HCT116 (cell line): Measurements from ENCODE around the gene P2RX5. TPM values are rescaled to one million over a fixed set of nuclear protein-coding genes. Genes with fewer than 3 reads are reported as not detected.

ENCODE experiments used
- ATAC-seq: fragments of 200-7000 bp; cut with Tn5 transposase; 2 replicates; pipeline ENCODE4 v1.9.1; 2020; ENCODE audit warnings: mild to moderate bottlenecking, moderate library complexity
- BruUV-seq: library from RNA; stranded (reverse); fragments of 400-500 nt; replicated peaks from 2 replicates; lab custom pipeline; 2021; lab: Mats Ljungman, UMichigan
- CTCF ChIA-PET: fragments of 300-600 bp; sonication (Branson Sonifier 250); formaldehyde crosslinking; loops from one replicate; lab custom pipeline; 2021; ENCODE audit warnings: antibody characterized with exemption; lab: Charles Lee
- POLR2A ChIA-PET: fragments of 300-600, 350-600 bp; sonication (Branson Sonifier 250); formaldehyde crosslinking; loops from one replicate; lab custom pipeline; 2021; ENCODE audit warnings: antibody characterized with exemption; lab: Charles Lee
- RAD21 ChIA-PET, 2 experiments: fragments of 300-600 bp; sonication (Branson Sonifier 250); formaldehyde crosslinking; loops; one replicate each; lab custom pipeline; 2023; ENCODE audit warnings: low total read pairs in 2 of 2; ENCODE audit not compliant: uncharacterized antibody in 2 of 2, unreplicated experiment in 2 of 2, low non-redundant PET in 1 of 2; lab: Charles Lee
- DNase-seq: peaks from one replicate; pipeline ENCODE4 v3.0.0-alpha.2; 2010; ENCODE audit warnings: low read depth, low spot score
- H2AFZ ChIP-seq: fragments of 200-600 bp; shearing (Covaris generic), sonication (generic); 2 replicates; pipeline ENCODE4 v1.6.1; 2017; ENCODE audit warnings: low read depth, mixed run types, mixed read lengths, antibody characterized with exemption, low read length; ENCODE audit not compliant: poor library complexity, severe bottlenecking
- H3K27ac ChIP-seq: 2 replicates; pipeline ENCODE4 v1.5.1; 2012; ENCODE audit warnings: low read depth, low read length
- H3K27me3 ChIP-seq: fragments of 200-600 bp; sonication (generic); 2 replicates; pipeline ENCODE4 v1.6.1; 2016; ENCODE audit warnings: mixed run types, low read length, mixed read lengths; ENCODE audit not compliant: insufficient read depth
- H3K36me3 ChIP-seq, 2 experiments: fragments of 200-500 bp in 1 of 2; fragments of 200-600 bp in 1 of 2; sonication (Bioruptor generic) in 1 of 2; sonication (generic) in 1 of 2; 2 replicates each; pipeline versions ENCODE4 v1.5.1 to v1.6.1; 2014 to 2016; ENCODE audit warnings: low read length in 2 of 2, inconsistent platforms in 1 of 2, mixed read lengths in 1 of 2, mixed run types in 1 of 2; ENCODE audit not compliant: insufficient read depth in 2 of 2, control insufficient read depth in 1 of 2
- H3K4me1 ChIP-seq, 2 experiments: fragments of 200-600 bp in 1 of 2; sonication (generic) in 1 of 2; 2 replicates each; pipeline versions ENCODE4 v1.5.1 to v1.6.1; 2012 to 2017; ENCODE audit warnings: low read length in 2 of 2, inconsistent platforms in 1 of 2, mild to moderate bottlenecking in 1 of 2, mixed read lengths in 1 of 2, mixed run types in 1 of 2, moderate library complexity in 1 of 2; ENCODE audit not compliant: insufficient read depth in 2 of 2, control insufficient read depth in 1 of 2
- H3K4me2 ChIP-seq: fragments of 200-600 bp; sonication (generic); 2 replicates; pipeline ENCODE4 v1.6.1; 2017; ENCODE audit warnings: mixed run types, low read length, mixed read lengths
- H3K4me3 ChIP-seq, 2 experiments: fragments of 200-600 bp in 1 of 2; sonication (generic) in 1 of 2; replicated peaks in 1 of 2; 2 replicates each; pipeline ENCODE4 v1.5.1; 2011 to 2016; ENCODE audit warnings: low read length in 2 of 2, control low read depth in 1 of 2, low read depth in 1 of 2, mild to moderate bottlenecking in 1 of 2, mixed read lengths in 1 of 2, mixed run types in 1 of 2
- H3K79me2 ChIP-seq: fragments of 200-600 bp; sonication (generic); 2 replicates; pipeline ENCODE4 v1.6.1; 2017; ENCODE audit warnings: mild to moderate bottlenecking, mixed run types, low read length, moderate library complexity, mixed read lengths; ENCODE audit not compliant: insufficient read depth
- H3K9ac ChIP-seq: fragments of 200-600 bp; sonication (generic); 2 replicates; pipeline ENCODE4 v1.6.1; 2016; ENCODE audit warnings: low read length, mixed read lengths
- H3K9me2 ChIP-seq: fragments of 200-600 bp; sonication (generic), shearing (Covaris generic); 2 replicates; pipeline ENCODE4 v1.6.1; 2017; ENCODE audit warnings: mixed run types, mild to moderate bottlenecking, moderate library complexity; ENCODE audit not compliant: insufficient read depth
- H3K9me3 ChIP-seq, 2 experiments: fragments of 200-500 bp in 1 of 2; fragments of 200-600 bp in 1 of 2; sonication (Bioruptor generic) in 1 of 2; sonication (generic) in 1 of 2; 2 replicates each; pipeline ENCODE4 v1.6.1; 2014 to 2017; ENCODE audit warnings: low read length in 2 of 2, mixed read lengths in 2 of 2, inconsistent platforms in 1 of 2, low read depth in 1 of 2, mild to moderate bottlenecking in 1 of 2, mixed run types in 1 of 2, moderate library complexity in 1 of 2; ENCODE audit not compliant: control insufficient read depth in 1 of 2, insufficient read depth in 1 of 2
- H4K20me1 ChIP-seq: fragments of 200-600 bp; sonication (generic), shearing (Covaris generic); 2 replicates; pipeline ENCODE4 v1.6.1; 2017; ENCODE audit warnings: mixed run types, mild to moderate bottlenecking, moderate library complexity; ENCODE audit not compliant: insufficient read depth
- CBX3 ChIP-seq: IDR thresholded peaks from 2 replicates; pipeline ENCODE4 v1.6.1; 2012; ENCODE audit warnings: low read depth
- CTCF ChIP-seq, 3 experiments: fragments of 200-600 bp in 1 of 3; sonication (generic) in 1 of 3; IDR thresholded peaks in 2 of 3; conservative IDR thresholded peaks in 1 of 3; 2 replicates each; pipeline ENCODE4 v1.5.1; 2012 to 2017; ENCODE audit warnings: low read depth in 2 of 3, low read length in 2 of 3, antibody characterized with exemption in 1 of 3, borderline replicate concordance in 1 of 3, control low read depth in 1 of 3, mild to moderate bottlenecking in 1 of 3, mixed read lengths in 1 of 3, mixed run types in 1 of 3, moderate library complexity in 1 of 3; ENCODE audit not compliant: insufficient read depth in 1 of 3
- RAD21 ChIP-seq: IDR thresholded peaks from 2 replicates; pipeline ENCODE4 v1.6.1; 2012; ENCODE audit warnings: low read depth, mild to moderate bottlenecking
- SIN3A ChIP-seq: IDR thresholded peaks from 2 replicates; pipeline ENCODE4 v1.6.1; 2012; ENCODE audit warnings: low read depth
- TCF7L2 ChIP-seq: IDR thresholded peaks from 2 replicates; pipeline ENCODE4 v1.7.0; 2011; ENCODE audit warnings: borderline replicate concordance, inconsistent platforms; ENCODE audit not compliant: insufficient read depth, insufficient read length; ENCODE audit errors: extremely low read depth
- ZBTB33 ChIP-seq: IDR thresholded peaks from 2 replicates; pipeline ENCODE4 v1.6.1; 2011; ENCODE audit warnings: mild to moderate bottlenecking, low read length, moderate library complexity; ENCODE audit not compliant: insufficient replicate concordance; ENCODE audit errors: extremely low read depth
- ZFX ChIP-seq: fragments of 450-650 bp; IDR thresholded peaks from 2 replicates; pipeline ENCODE4 v1.6.1; 2017
- intact Hi-C: fragments of 100-400 bp; cut with micrococcal nuclease; formaldehyde crosslinking; loops from 2 replicates; pipeline ENCODE4 v1.10.0; 2022
- total RNA-seq: library from RNA; stranded (reverse); gene quantifications from one replicate; pipeline ENCODE4 v1.2.1, GENCODE V29; 2021; ENCODE audit not compliant: unreplicated experiment

Gene P2RX5
- total RNA-seq, 1 experiment from 2014 or later = 9.0 TPM

GRCh38 chr17:3712811-3713463 is 17.0 kb upstream of the P2RX5 start (continued):
- no peak for TF ChIP-seq ZBTB33

GRCh38 chr17:3710951-3711383 is 15.0 kb upstream of the P2RX5 start:
- no peak overlapping the region for H3K4me2 ChIP-seq
- H3K9ac ChIP-seq = no peak overlapping the region
- H3K9me3 ChIP-seq = no peaks in the 10 kb centered on the region
- H3K79me2 ChIP-seq = no peaks in the 10 kb centered on the region
- no peak overlapping the region for H3K27ac ChIP-seq
- no peaks in the 10 kb centered on the region for H3K9me2 ChIP-seq
- no peaks in the 10 kb centered on the region for H3K27me3 ChIP-seq
- H3K4me1 ChIP-seq = peaks cover 0 to 4% of the 10 kb centered on the region in 2 experiments; a peak in 2 of 4 replicates
- H4K20me1 ChIP-seq = no peaks in the 10 kb centered on the region; the same call in 1 of the 2 replicates
- CTCF ChIA-PET = interaction anchor here (2.1 kb wide), 1 partner anchor 27 kb away, joined by 6 read pairs; no protein-coding TSS in a partner anchor
- no peak for DNase-seq
- RAD21 ChIA-PET = interaction anchor here in 1 of 2 experiments (0.7 kb wide), 1 partner anchor 11 kb away, joined by 5 read pairs; no protein-coding TSS in a partner anchor
- no peak overlapping the region for H3K4me3 ChIP-seq
- peaks cover 10 to 13% of the 10 kb centered on the region in 2 experiments; a peak in 3 of 4 replicates for H3K36me3 ChIP-seq
- no peak for ATAC-seq
- H2AFZ ChIP-seq = no peak overlapping the region
- no peak for TF ChIP-seq RAD21
- TF ChIP-seq TCF7L2 = no peak
- TF ChIP-seq CTCF (IDR thresholded peaks at IDR 0.05 in 2 of 3, conservative IDR thresholded peaks at IDR 0.05 in 1 of 3; ENCODE audit: borderline replicate concordance in 1 of 3, insufficient read depth in 1 of 3, low read depth in 2 of 3, low read length in 2 of 3) = no peak
- no peak for TF ChIP-seq ZFX
- no peak for TF ChIP-seq CBX3
- TF ChIP-seq SIN3A = no peak
- no TSS peak for BruUV-seq
- POLR2A ChIA-PET = interaction anchor here (1.1 kb wide), 1 partner anchor 12 kb away, joined by 4 read pairs; the partner anchor contains the start of gene HASPIN
- intact Hi-C loops = no loop called here
